B cell (primary cell): ENCODE results near the gene QSOX1.
"Not testable (repeated sequence)": the region's sequence is repeated elsewhere in the genome, so short reads cannot be mapped to it uniquely, and the experiment has no call there.

Source experiments
- CTCF ChIP-seq: fragments of 200-600 bp; IDR thresholded peaks from one replicate; pipeline ENCODE4 v1.8.0; 2022; ENCODE audit warnings: antibody characterized with exemption, mild to moderate bottlenecking
- EZH2 ChIP-seq: IDR thresholded peaks from 2 replicates; pipeline ENCODE4 v1.6.1; 2012; ENCODE audit warnings: borderline replicate concordance, low read depth, mild to moderate bottlenecking, moderate library complexity, low read length; ENCODE audit not compliant: insufficient read depth, poor library complexity, severe bottlenecking

GRCh38 chr1:180202588-180202987 lies 47.9 kb downstream of the QSOX1 start:
- TF ChIP-seq CTCF, EZH2: not testable (repeated sequence)
